HG03103 (cell line): ENCODE measurements around the gene ZBTB46.
"Not testable (repeated sequence)": the region's sequence is repeated elsewhere in the genome, so short reads cannot be mapped to it uniquely, and the experiment has no call there.

Experiments
- ATAC-seq: cut with Tn5 transposase; IDR thresholded peaks from one replicate; pipeline ENCODE4 v1.9.1; 2021; ENCODE audit warnings: low read depth; ENCODE audit not compliant: unreplicated experiment

Gene ZBTB46, protein sequence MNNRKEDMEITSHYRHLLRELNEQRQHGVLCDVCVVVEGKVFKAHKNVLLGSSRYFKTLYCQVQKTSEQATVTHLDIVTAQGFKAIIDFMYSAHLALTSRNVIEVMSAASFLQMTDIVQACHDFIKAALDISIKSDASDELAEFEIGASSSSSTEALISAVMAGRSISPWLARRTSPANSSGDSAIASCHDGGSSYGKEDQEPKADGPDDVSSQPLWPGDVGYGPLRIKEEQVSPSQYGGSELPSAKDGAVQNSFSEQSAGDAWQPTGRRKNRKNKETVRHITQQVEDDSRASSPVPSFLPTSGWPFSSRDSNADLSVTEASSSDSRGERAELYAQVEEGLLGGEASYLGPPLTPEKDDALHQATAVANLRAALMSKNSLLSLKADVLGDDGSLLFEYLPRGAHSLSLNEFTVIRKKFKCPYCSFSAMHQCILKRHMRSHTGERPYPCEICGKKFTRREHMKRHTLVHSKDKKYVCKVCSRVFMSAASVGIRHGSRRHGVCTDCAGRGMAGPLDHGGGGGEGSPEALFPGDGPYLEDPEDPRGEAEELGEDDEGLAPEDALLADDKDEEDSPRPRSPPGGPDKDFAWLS

DNA sequence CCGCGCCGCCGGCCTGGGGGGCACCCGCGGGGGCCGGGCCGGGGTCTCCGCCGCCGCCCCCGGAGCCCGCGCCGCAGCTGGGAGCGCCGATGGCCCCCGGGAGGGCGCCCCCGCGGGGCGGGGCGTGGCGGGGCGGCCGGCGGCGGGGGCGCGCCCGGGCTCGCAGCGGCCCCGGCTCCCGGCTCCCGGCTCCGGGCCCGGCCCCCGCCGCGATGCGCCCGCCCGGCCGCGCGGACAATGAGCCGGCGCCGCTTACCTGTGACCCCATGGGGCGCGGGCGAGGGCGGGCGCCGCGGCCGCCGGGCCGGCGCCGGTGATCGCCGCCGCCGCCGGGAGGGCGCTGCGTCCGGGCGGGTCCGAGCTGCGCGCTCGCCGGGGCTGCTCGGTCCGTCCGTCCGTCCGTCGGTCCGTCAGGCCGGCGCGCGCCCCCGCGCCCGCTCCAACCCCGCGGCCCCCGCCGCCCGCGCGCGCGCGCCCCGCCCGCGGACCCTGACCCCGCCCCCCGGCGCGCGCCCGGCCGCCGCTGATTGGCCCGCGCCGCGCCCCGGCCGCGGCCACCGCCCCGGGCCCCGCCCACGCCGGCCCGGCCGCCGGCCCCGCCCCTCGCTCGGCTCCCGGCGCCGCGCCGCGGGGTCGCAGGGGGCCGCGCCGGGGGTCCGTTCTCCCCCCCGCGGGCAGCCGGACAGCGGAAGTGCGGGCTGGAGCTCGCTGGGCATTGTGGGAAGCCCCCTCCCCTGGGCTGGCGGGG, at the start of gene ZBTB46:
Gene ZBTB46, minus strand, starts transcription at position 424 of the 748 bp plus-strand sequence. CDS start 40,507 bp downstream, outside the sequence.
- no peak for ATAC-seq

DNA sequence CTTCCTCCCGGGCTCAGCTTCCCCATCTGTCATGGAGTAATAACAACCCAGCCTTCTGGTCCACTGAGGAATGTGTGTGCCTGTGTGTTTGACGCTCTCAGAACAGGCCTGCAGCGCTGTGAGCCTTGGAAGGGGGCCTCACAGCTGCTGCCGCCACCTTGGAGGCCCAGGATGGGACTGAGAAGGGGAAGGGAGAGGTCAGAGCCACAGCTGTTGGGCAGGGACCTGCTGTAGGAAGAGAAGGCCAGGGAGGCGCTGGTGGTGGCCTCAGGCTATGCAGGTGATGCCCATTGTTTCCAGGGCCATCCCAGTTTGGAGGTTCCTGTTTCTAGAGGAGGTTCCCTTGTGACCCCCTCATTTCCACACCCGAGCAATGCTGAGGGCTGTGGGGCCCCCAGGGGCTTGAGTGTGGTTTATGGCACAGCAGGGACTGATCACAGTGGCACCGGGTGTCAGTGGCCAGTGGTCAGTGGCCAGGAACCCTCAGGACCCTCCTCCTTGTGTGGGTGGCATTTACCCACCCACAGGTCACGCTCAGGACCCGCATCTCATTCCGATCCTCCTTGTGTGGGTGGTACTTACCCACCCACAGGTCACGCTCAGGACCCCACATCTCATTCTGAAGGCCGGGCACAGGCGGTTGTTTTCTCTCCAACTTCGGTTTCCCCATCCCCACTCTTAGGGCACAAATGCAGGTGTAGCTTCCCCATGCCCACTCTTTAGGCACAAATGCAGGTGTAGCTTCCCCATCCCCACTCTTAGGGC, 48.0 kb upstream of the ZBTB46 start:
- ATAC-seq, result no peak

DNA sequence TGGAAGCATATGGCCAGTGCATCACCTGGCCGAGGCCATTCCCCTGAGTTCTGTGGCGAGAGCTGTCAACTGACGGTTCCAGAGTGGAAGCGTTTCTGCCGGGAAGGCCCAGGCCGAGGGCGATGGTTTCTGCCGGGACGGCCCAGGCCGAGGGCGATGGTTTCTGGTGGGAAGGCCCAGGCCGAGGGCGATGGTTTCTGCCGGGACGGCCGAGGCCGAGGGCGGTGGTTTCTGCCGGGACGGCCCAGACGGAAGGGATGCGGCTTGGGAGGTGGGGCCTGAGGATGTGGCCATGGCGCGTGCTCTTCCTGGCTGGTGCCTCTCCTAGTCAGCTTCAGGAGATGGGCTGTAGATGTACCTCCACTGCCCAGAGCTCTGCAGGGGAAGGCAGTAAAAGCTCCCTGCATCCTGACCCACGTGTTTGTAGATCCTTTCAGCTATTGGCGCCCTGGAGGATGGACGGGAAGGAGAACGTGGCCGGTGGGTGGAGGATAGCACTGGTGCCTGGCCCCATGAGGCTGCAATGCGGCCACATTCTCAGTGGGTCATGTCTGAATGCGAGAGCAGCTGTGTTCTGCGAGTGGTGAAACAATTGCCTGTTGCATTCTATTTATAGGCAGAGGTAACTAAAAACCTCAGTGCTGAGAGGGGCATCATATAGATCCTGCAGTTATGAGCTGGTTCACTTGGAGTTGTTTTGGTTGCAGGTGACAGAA, 46.8 kb upstream of the ZBTB46 start:
- ATAC-seq, result no peak

DNA sequence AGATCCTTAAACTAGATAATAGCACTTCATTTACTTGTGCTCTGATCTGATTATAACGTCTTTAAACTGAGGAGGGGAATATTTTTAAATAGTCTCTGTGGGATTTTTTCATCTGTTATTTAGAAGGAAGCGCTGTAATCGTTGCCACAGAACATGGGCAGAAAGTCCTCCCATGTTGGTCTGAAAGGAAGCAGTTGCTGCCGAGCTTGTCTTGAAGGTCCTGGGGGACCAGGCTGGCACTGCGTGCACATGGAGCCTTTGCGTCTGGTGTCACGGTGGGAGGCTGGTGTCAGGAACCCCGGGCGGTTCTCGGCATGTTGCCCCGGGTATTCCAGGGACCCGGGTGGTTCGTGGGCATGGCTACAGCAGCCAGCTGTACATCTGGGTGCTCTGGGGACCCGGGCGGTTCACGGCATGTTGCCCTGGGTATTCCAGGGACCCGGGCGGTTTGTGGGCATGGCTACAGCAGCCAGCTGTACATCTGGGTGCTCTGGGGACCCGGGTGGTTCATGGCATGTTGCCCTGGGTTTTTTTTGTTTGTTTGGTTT, 45.5 kb upstream of the ZBTB46 start:
- no peak for ATAC-seq

DNA sequence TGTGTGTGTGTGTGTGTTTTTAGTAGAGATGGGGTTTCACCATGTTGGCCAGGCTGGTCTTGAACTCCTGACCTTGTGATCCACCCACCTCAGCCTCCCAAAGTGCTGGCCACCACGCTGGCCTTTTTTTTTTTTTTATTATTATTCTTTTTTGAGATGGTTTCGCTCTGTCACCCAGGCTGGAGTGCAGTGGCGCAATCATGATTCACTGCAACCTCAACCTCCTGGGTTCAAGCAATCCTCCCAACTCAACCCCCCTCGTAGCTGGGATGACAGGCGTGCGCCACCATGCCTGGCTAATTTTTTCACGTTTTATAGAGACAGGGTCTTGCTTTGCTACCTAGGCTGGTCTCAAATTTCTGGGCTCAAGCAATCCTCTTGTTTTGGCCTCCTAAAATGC, 43.2 kb upstream of the ZBTB46 start:
- ATAC-seq, result not testable (repeated sequence)

DNA sequence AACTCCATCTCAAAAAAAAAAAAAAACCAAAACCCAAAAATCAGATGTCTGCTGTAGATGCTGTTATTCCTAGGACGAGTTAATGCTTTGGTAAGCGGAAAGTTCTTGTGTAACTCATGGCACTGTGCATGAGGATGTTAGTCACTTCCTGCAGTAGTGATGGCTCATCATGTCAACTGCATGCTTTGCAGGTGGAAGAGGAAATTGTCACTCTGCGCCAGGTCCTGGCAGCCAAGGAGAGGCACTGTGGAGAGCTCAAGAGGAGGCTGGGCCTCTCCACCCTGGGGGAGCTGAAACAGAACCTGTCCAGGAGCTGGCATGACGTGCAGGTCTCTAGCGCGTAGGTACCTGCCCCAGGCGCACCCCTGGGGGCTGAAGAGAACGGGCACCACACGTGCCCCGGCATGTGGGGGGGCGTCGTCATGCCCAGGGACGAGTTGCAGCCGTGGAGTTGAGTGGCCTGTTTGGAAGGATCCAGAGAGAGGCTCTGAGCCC, 42.5 kb upstream of the ZBTB46 start:
- no peak for ATAC-seq

DNA sequence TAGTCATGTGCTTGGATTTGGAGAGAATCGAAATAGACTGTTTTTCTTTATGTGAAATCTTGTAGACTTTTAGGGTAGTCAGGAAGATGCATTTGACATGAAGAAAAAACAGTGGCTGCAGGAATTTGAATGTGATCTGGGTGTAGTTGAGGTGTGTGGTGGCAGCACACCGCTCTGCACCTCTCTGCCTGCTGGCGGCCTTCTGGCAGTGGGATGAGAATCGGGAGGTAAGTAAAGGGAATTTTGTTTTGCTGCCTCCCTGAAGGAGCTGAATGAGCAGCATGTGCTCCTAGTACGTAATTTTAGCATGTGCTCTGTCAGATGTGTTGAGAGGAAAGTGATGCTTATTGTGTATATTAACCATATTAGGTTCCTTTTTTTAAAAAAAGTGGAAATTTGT, 37.2 kb upstream of the ZBTB46 start:
- ATAC-seq, result no peak

DNA sequence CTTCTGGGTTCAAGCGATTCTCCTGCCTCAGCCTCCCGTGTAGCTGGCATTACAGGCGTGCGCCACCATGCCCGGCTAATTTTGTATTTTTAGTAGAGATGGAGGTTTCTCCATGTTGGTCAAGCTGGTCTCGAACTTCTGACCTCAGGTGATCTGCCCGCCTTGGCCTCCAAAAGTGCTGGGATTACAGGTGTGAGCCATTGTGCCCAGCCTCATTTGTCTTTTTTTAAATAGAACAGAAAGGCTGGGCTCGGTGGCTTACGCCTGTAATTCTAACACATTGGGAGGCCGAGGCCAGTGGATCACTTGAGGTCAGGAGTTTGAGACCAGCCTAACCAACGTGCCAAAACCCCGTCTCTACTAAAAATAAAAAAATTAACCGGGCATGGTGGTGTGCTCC, 36.0 kb upstream of the ZBTB46 start:
- ATAC-seq, result not testable (repeated sequence)

DNA sequence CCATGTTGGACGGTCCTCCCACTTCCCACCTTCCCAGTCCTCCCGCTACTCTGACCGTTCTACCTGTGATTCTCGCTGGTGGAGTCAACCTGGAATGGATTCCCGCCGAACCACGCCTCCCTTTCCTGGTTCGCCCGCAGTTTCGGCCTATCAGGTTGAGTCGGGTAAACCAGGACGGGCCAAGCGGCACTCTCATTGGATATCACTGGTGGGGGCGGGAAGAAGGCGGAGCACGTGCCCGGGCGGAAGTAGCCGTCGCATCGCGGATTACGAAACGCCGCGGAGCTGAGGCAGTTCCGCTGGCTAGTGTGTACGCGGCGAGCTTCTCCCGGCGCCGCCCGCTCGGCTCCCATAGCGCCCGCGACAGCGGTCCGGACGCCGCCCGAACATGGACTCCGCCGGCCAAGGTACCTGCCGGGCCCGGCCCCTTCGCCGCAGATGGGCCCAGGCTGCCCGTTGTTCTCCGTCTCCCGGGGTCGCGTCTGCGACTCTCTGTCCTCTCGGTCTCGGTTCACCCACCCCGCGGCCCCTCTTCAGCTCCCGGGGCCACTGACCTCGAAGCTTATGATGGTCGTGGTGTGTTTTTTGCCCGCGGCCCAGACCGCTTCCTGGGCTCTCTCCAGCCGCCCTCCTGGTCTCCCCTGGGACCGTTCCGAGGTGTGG, 34.0 kb upstream of the ZBTB46 start, which contains the start of gene TPD52L2:
Gene TPD52L2, plus strand, starts transcription at position 293 of the 663 bp plus-strand sequence. Its CDS starts 96 bp downstream, at position 389.
- peak; percentile 63 for ATAC-seq

DNA sequence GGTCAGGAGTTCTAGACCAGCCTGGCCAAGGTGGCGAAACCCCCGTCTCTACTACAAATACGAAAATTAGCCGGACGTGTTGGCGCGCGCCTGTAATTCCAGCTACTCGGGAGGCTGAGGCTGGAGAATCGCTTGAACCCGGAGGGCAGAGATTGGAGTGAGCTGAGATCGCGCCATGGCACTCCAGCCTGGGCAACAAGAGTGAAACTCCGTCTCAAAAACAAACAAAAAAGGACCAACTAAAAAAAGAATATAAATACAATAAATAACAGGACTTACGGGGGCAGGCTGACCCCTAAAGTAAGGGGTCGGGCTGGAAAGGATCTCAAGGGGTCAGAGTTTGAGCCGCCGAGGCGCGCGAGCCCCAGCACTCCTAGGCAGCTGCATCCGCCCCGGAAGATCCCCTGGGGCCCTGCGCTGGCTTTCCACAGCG, 33.5 kb upstream of the ZBTB46 start:
- ATAC-seq, result no peak

DNA sequence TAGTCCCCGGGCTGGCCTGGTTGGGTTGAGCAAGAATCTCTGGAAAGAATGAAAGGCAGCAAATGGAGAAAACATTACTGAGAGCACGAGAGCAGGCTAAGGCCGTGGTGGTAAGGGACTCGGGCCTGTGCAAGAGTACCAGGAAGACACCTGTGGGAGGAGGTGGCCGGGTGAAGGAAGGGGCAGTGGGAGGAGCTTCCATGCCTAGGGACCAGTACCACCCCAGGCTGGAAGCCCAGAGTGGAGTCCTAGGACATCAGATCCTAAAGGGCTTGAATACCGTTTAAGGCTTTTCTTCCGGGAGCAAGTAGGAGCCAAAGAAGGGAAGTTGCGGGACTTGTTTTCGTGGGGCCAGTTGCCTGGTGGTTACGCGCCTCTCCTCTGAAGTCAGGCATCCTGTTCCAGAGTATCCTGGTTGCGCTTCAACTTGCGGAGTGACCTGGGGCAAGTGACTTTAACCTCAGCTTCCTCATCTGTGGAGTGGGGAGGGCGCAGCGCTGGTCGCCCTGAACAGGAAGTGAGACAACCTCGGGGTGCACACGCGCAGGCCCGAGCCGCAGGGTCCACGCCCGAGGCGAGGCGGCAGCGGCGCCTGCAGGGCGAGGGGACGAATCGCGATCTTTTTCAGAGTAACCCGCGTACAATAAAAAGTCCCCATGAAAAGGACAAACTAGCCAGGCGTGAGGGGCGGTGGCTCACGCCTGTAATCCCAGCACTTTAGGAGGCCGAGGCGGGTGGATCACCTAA, 32.9 kb upstream of the ZBTB46 start:
- ATAC-seq, result peak; percentile 58

DNA sequence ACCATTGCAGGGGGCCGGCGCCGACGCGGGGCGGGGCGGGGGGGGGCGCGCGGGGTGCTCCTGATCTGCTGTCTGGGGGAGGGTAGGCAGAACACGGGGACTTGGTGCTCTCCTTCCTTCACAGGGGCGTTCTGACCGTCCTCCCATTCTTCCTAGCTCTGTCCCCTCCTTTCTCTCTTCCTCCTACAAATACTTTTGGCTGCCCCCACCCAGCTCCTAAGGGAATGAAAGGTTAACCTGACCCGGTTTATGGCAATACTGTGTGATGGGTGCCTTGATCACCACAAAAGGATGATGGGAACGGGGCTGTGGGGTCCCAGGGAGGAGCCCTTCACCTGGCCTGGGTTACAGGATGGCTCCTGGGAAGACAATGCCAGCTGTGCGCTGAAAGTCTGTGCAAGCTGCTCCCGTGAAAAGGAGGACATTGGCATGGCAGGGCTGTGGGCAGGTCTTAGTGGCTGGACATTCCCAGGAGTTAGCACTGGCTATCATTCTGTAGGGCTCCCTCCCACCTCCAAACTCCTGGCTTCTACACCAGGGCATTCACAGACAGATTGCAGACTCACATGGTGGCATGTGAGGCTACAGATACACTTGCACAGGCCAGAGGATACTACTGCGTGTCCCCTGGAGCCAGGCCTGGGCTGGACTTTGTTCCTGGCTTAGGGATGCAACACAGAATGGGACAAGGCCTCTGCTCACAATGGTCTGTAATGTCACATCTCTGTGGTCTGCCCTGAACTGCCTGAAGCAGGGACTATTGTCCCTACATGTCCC, 32.1 kb upstream of the ZBTB46 start:
- ATAC-seq, result no peak

DNA sequence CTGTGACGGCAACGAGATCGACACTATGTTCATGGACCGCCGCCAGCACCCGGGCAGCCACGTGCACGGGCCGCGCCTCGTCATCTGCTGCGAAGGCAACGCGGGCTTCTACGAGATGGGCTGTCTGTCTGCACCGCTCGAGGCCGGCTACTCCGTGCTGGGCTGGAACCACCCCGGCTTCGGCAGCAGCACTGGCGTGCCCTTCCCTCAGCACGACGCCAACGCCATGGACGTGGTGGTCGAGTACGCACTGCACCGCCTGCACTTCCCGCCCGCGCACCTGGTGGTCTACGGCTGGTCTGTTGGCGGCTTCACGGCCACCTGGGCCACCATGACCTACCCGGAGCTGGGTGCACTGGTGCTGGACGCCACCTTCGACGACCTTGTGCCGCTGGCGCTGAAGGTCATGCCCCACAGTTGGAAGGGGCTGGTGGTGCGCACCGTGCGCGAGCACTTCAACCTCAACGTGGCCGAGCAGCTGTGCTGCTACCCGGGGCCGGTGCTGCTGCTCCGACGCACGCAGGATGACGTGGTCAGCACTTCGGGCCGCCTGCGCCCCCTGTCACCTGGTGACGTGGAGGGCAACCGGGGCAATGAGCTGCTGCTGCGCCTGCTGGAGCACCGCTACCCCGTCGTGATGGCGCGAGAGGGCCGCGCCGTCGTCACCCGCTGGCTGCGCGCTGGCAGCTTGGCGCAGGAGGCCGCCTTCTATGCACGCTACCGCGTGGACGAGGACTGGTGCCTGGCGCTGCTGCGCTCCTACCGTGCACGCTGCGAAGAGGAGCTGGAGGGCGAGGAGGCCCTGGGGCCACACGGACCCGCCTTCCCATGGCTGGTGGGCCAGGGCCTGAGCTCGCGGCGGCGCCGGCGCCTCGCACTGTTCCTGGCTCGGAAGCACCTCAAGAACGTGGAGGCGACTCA, 31.2 kb upstream of the ZBTB46 start:
- ATAC-seq, result no peak

DNA sequence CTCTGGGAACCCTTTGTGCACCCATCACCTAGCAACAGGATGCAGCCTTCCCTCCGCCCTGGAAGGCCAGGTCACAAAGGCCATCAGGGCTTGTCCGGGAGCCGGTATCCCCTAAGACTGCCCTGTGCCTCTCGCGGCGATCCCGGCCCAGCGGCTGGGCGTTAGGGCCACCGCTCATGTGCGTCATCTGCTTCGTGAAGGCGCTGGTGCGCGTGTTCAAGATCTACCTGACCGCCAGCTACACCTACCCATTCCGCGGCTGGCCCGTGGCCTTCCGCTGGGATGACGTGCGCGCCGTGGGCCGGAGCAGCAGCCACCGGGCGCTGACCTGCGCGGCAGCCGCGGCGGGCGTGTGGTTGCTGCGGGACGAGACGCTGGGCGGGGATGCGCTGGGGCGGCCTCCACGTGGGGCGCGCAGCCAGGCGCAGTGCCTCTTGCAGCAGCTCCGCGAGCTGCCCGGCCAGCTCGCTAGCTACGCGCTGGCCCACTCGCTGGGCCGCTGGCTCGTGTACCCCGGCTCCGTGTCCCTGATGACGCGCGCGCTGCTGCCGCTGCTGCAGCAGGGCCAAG, 30.4 kb upstream of the ZBTB46 start, which contains the start of gene ABHD16B:
Gene ABHD16B, plus strand, starts transcription at position 134 of the 570 bp plus-strand sequence. Its CDS starts 43 bp downstream, at position 177.
- ATAC-seq, result no peak

DNA sequence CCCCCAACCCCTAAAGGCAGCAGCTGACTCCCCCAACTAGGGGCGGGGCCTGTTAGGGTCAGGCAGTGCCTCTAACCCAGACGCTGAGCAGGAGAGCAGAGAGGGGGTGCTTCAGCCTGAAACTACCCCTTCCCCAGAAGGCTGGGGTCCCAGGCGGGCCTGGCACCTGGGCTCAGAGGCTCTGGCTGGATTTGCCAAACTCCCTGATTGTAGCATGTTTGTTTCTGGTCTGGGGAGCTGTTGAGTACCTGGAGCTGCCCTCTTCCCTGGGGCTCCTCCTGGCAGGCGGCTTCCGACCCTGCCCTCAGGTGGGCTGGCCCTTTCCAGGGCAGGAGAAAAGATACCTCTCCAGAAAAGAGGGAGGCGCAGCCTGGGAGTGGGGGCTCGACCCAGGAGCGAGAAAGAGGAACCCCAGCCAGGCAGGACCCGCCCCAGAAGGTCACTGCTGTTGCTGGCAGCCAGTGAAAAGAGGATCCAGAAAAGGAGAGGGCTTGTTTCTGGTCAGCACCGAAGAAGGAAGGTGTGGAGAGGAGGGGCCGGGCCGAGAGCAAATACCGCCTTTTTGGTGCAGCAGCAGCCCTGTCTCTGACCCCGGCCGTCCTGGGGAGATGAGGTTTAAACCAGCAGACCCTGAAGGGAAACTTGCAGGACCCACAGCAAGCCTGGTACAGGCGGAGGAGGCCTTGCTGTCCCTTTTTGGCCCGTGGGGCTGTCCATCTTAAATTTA, 29.4 kb upstream of the ZBTB46 start:
- ATAC-seq, result no peak
